Spleen (tissue), 7 donors: Measurements from ENCODE around the gene DTNBP1.

Experiments used
- CTCF ChIP-seq, 11 experiments: fragments of 200-600 bp in 7 of 11; fragments of 450-650 bp in 4 of 11; sonication (generic) in 4 of 11; IDR thresholded peaks in 8 of 11; conservative IDR thresholded peaks in 3 of 11; 1 replicate in 7 of 11; 2 replicates in 4 of 11; pipeline versions ENCODE4 v1.4.0 to v1.8.0; 2016 to 2021; ENCODE audit warnings: antibody characterized with exemption in 11 of 11, inconsistent platforms in 4 of 11, mild to moderate bottlenecking in 1 of 11
- POLR2A ChIP-seq, 3 donors: fragments of 450-650 bp; IDR thresholded peaks; one replicate each; pipeline ENCODE4 v1.5.1; 2017; ENCODE audit warnings: antibody characterized with exemption in 3 of 3, mild to moderate bottlenecking in 1 of 3
- POLR2AphosphoS5 ChIP-seq, 3 donors: sonication (generic); formaldehyde crosslinking; IDR thresholded peaks; one replicate each; pipeline ENCODE4 v1.5.1; 2017; ENCODE audit warnings: antibody characterized with exemption in 3 of 3
- donor health status: DM: no; HTN: no; CAD: no; lungs with moderate emphysema.
- donor health status: DM: no; HTN: no; CAD: no.
- donor health status: DM: no; HTN: no; CAD: no.

GRCh38 chr6:15519681-15520080, 143.1 kb downstream of the DTNBP1 start:
- TF ChIP-seq CTCF (IDR thresholded peaks at IDR 0.05 in 8 of 11, conservative IDR thresholded peaks at IDR 0.05 in 3 of 11) (no peak), POLR2A (IDR thresholded peaks at IDR 0.05) (no peak), POLR2AphosphoS5 (IDR thresholded peaks at IDR 0.05) (no peak)
